Measurements from ENCODE around the gene FEZF2.

DNA sequence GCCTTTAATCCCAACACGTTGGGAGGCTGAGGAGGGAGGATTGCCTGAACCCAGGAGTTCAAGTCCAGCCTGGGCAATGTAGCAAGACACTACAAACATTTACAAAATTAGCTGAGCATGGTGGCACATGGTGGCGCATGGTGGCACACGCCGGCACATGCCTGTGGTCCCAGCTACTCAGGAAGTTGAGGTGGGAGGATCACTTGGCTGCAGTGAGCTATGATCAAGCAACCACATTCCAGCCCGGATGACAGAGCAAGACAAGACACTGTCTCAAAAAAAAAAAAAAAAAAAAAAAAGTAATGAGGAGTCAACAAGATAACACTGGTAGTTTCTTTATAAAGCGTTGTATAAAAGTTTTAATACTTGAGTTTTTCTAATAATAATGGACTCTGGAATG, 10.1 kb downstream of the FEZF2 start:
- no peak for TF ChIP-seq POLR2A (IDR thresholded peaks at IDR 0.05)
- TF ChIP-seq, protein P1, sequence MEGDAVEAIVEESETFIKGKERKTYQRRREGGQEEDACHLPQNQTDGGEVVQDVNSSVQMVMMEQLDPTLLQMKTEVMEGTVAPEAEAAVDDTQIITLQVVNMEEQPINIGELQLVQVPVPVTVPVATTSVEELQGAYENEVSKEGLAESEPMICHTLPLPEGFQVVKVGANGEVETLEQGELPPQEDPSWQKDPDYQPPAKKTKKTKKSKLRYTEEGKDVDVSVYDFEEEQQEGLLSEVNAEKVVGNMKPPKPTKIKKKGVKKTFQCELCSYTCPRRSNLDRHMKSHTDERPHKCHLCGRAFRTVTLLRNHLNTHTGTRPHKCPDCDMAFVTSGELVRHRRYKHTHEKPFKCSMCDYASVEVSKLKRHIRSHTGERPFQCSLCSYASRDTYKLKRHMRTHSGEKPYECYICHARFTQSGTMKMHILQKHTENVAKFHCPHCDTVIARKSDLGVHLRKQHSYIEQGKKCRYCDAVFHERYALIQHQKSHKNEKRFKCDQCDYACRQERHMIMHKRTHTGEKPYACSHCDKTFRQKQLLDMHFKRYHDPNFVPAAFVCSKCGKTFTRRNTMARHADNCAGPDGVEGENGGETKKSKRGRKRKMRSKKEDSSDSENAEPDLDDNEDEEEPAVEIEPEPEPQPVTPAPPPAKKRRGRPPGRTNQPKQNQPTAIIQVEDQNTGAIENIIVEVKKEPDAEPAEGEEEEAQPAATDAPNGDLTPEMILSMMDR (IDR thresholded peaks at IDR 0.05 in 8 of 11, conservative IDR thresholded peaks at IDR 0.05 in 3 of 11): no peak

Data from spleen (tissue), 7 donors.